Dedifferentiated amniotic fluid mesenchymal stem cell (primary cell): ENCODE data around the gene CGB1.

Experiments used
- DNase-seq: peaks from one replicate; pipeline ENCODE4 v3.0.0-alpha.2; 2016; ENCODE audit errors: extremely low spot score

CGB1 gene

GRCh38 chr19:48993175-48994034, 43.3 kb downstream of the CGB1 start, which contains the start of the genes GYS1 and RUVBL2:
GYS1 (minus strand) TSS chr19:48993309; CDS start chr19:48993112, 197 bp downstream.
RUVBL2 (plus strand) TSS chr19:48993887; CDS start chr19:48993912, 25 bp downstream.
- peak; percentile 99 for DNase-seq

GRCh38 chr19:48992581-48993174, 44.0 kb downstream of the CGB1 start:
- DNase-seq: no peak

GRCh38 chr19:48991873-48992580, 44.7 kb downstream of the CGB1 start:
- DNase-seq: peak; percentile 82

GRCh38 chr19:48991011-48991609, 45.6 kb downstream of the CGB1 start:
- DNase-seq: no peak

GRCh38 chr19:48990400-48990799, 46.3 kb downstream of the CGB1 start:
- no peak for DNase-seq

GRCh38 chr19:48989701-48990291, 46.9 kb downstream of the CGB1 start:
- DNase-seq: no peak

GRCh38 chr19:48988860-48989259, 47.8 kb downstream of the CGB1 start:
- DNase-seq: no peak

- no peak for DNase-seq
These were observed 48.4 kb downstream of the CGB1 start for GRCh38 chr19:48988286-48988685.

GRCh38 chr19:48987323-48987722, 49.4 kb downstream of the CGB1 start:
- DNase-seq: no peak

GRCh38 chr19:48986211-48986610, 50.5 kb downstream of the CGB1 start:
- DNase-seq: no peak

- DNase-seq: no peak
These were observed 51.0 kb downstream of the CGB1 start for GRCh38 chr19:48985711-48986110.
